Naive thymus-derived CD8-positive, alpha-beta T cell (primary cell): ENCODE results near the gene PRKCH. TPM values are rescaled to one million over a fixed set of nuclear protein-coding genes. Genes with fewer than 3 reads are reported as not detected.

ENCODE experiments used
- ATAC-seq, 2 donors: fragments of 150-1000 bp; cut with Tn5 transposase in 1 of 2; sonication (Bioruptor Pico), chemical (Tn5 transposase) in 1 of 2; 1 replicate in 1 of 2; 2 replicates in 1 of 2; pipeline ENCODE4 v1.10.0; 2021; ENCODE audit warnings: mild to moderate bottlenecking in 2 of 2, moderate library complexity in 2 of 2
- POLR2A ChIA-PET: fragments of 350-600 bp; sonication (Branson Sonifier 250); formaldehyde crosslinking; loops from one replicate; lab custom pipeline; 2021; ENCODE audit warnings: antibody characterized with exemption; lab: Charles Lee
- DNase-seq, 10 donors: peaks; one replicate each; pipeline versions ENCODE4 v3.0.0 to v3.0.0-alpha.2; 2020 to 2022
- H3K27ac Mint-ChIP-seq, 10 donors: one replicate each; pipeline ENCODE4 v1.8.0; 2020 to 2022; ENCODE audit warnings: mild to moderate bottlenecking in 10 of 10, mixed read lengths in 10 of 10, moderate library complexity in 4 of 10, inconsistent platforms in 1 of 10
- H3K27me3 Mint-ChIP-seq, 5 donors: one replicate each; pipeline ENCODE4 v1.8.0; 2021 to 2022; ENCODE audit warnings: mixed read lengths in 5 of 5
- H3K36me3 Mint-ChIP-seq, 3 donors: one replicate each; pipeline ENCODE4 v1.8.0; 2020 to 2022; ENCODE audit warnings: mixed read lengths in 3 of 3, mild to moderate bottlenecking in 2 of 3, inconsistent platforms in 1 of 3
- H3K4me1 Mint-ChIP-seq, 4 donors: one replicate each; pipeline ENCODE4 v1.8.0; 2021 to 2022; ENCODE audit warnings: mixed read lengths in 4 of 4
- H3K4me3 Mint-ChIP-seq, 10 donors: one replicate each; pipeline ENCODE4 v1.8.0; 2020 to 2022; ENCODE audit warnings: mild to moderate bottlenecking in 10 of 10, mixed read lengths in 10 of 10, moderate library complexity in 6 of 10, inconsistent platforms in 1 of 10
- H3K9me3 Mint-ChIP-seq, 9 donors: one replicate each; pipeline ENCODE4 v1.8.0; 2020 to 2022; ENCODE audit warnings: mixed read lengths in 9 of 9, mild to moderate bottlenecking in 3 of 9, inconsistent platforms in 1 of 9, moderate library complexity in 1 of 9
- polyA plus RNA-seq, 3 donors: library from polyadenylated mRNA; unstranded; fragments of 300-500 nt; fragmentation: Illumina TruSeq; gene quantifications; one replicate each; pipeline ENCODE4 v1.2.3, GENCODE V29; 2021
- total RNA-seq, 8 experiments: library from RNA in 2 of 8; stranded (reverse) in 2 of 8; gene quantifications; one replicate each; pipeline ENCODE4 v1.2.3 and lab custom pipeline; 2021 to 2026

Gene PRKCH
- total and polyA plus RNA-seq, 5 experiments from 2014 or later: 184 to 306 (median 264) TPM

DNA sequence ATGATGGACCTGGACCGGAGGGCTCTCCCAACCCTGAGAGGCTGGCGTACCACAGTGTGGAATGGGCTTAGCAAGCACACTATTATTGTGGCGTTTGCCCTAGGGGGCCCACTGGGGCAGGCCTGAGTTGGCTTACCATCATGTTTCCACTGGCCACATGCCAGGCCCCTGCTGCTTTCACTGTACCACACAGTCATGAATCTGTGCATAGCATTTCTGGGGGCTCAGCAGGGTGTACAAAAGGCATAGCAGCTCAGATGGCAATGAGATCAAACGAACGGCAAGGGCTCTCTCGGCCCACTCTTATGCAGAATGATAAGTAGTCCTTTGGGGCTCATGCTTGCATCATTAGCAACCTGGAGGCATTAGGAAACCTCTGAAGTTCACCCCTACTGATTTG lies 236.9 kb downstream of the PRKCH start:
- ATAC-seq: no peak
- H3K4me3 Mint-ChIP-seq: no peak overlapping the region

DNA sequence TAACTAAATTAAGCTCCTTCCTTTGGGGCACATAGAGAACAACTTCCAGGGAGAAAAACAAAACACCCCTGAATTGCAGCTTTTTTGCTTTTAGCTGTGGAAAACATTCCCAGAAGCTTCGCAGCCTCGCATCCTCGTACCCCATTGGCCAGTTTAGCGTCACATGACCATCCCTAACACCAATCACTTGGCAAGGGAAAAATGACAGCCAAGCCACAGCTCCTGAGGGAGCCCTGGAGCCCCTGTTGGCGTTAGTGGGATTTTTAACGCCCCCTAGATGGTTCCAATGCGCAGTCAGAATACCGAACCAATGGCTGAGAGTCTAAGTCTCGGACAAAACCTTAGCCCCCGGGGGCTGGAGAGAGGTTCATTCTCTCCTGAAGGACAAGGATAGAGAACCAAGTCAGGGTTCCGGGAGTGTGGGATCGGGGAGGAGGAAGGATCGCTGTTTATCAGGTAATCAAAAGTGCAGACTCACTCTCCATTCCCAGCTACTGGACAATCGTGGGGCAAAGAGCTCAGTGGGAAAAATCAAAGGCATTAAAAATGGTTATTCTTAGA lies 238.3 kb downstream of the PRKCH start:
- POLR2A ChIA-PET: interaction anchor here (2.8 kb wide), 1 partner anchor 10 kb away, joined by 12 read pairs; no protein-coding TSS in a partner anchor
- Mint-ChIP-seq H3K27me3 (no peaks in the 10 kb centered on the region), H3K4me1 (peaks cover 10 to 43% (median 17%) of the 10 kb centered on the region in 4 donors), H3K36me3 (peaks cover 0 to 3% (median 0%) of the 10 kb centered on the region in 3 donors), H3K4me3 (no peak overlapping the region), H3K9me3 (no peaks in the 10 kb centered on the region), H3K27ac (no peak overlapping the region)
- ATAC-seq (no peak), DNase-seq (no peak)

More for the DNA sequence above, 236.9 kb downstream of the PRKCH start:
- Mint-ChIP-seq H3K4me1 (peaks cover 9 to 43% (median 25%) of the 10 kb centered on the region in 4 donors), H3K27me3 (no peaks in the 10 kb centered on the region), H3K36me3 (peaks cover 0 to 3% (median 0%) of the 10 kb centered on the region in 3 donors), H3K9me3 (no peaks in the 10 kb centered on the region), H3K27ac (peak overlapping the region in 4 of 10 donors; percentile 39 to 83 (median 46))
- POLR2A ChIA-PET: interaction anchor here (0.6 to 2.8 kb wide), 3 partner anchors 11 to 67 kb away, joined by 3 to 12 read pairs (median 4); no protein-coding TSS in a partner anchor
- DNase-seq: no peak

DNA sequence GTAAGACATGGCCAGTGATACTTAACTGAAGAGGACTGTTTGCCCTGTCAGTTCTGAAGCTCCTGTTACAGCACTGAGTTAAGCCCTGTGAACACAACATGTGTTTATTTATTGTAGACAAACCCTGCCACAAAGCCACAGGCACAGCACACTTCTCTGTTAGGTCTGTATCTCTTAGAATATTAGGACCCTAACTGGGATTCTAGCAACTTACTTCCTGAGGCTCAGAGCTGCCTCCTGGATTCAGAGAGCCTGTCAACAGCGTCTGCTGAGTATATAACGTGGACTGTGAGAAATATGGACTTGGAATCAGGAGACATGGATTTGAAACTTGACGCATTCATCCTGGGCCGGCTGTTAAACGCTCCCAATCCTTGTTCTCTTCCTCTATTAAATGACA lies 238.9 kb downstream of the PRKCH start:
- POLR2A ChIA-PET: interaction anchor here (2.8 kb wide), 1 partner anchor 9 kb away, joined by 12 read pairs; no protein-coding TSS in a partner anchor
- Mint-ChIP-seq H3K9me3 (no peaks in the 10 kb centered on the region), H3K27me3 (no peaks in the 10 kb centered on the region), H3K27ac (no peak overlapping the region), H3K4me3 (no peak overlapping the region), H3K36me3 (peaks cover 0 to 3% (median 0%) of the 10 kb centered on the region in 3 donors), H3K4me1 (peaks cover 10 to 42% (median 17%) of the 10 kb centered on the region in 4 donors)
- ATAC-seq (no peak), DNase-seq (no peak)

DNA sequence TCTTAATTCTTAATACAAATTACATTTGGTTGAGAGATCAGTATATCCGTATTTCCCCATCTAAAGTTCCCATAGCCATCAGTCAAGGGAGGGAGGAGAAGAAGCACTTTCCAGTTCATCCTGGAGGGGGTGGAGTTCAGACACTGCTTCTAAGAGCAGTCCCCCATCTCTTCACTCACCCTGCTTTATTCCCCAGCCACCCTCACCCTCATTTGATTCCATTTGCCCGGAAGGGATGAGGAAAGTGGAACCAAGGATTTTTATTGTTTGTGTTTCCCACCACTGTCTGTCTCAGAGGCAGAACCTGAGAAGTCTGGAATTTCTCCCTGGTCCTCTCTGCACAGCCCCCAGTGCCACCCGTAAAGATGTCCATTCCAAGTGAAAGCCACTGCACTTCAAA lies 239.7 kb downstream of the PRKCH start:
- DNase-seq: no peak
- POLR2A ChIA-PET: interaction anchor here (2.8 kb wide), 1 partner anchor 8 kb away, joined by 12 read pairs; no protein-coding TSS in a partner anchor
- H3K4me1 Mint-ChIP-seq: peaks cover 5 to 37% (median 13%) of the 10 kb centered on the region in 4 donors
- H3K9me3 Mint-ChIP-seq: no peaks in the 10 kb centered on the region
- peak overlapping the region in 2 of 10 donors; percentile 7 to 53 for H3K27ac Mint-ChIP-seq
- peaks cover 0 to 3% (median 0%) of the 10 kb centered on the region in 3 donors for H3K36me3 Mint-ChIP-seq
- ATAC-seq: no peak
- no peaks in the 10 kb centered on the region for H3K27me3 Mint-ChIP-seq
- H3K4me3 Mint-ChIP-seq: no peak overlapping the region

DNA sequence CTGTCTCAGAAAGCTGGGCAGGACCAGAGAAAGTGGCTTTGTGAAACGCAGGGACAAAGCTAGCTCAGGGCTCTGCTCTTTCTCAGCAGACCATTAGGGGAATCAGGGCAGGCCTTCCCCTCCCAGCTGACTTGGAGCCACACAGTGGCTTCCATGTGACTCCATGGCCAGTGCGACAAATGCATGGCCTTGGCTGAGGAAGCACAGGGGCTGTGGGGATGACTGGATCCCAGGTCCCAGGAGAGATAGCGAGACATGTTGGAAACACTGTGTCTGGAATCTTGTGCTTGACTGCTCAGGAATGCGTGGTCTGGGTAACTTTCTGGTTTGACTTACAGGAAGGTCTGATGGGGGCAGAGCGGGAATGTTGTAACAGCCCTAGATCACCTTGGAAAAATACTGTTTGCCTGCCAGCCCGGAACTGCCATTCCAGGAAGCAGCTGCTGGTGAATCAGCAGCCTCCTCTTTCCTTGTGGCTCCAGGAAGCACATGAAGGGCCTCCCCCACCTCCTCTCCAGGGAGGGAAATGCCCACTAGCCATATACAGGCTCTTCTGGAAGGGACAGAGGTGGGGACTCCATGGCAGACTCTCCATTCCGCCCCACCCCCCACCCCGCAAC lies 240.4 kb downstream of the PRKCH start:
- POLR2A ChIA-PET: interaction anchor here (0.6 kb wide), 1 partner anchor 206 kb away, joined by 5 read pairs; no protein-coding TSS in a partner anchor
- Mint-ChIP-seq H3K9me3 (no peaks in the 10 kb centered on the region), H3K27me3 (no peaks in the 10 kb centered on the region), H3K36me3 (peaks cover 0 to 3% (median 0%) of the 10 kb centered on the region in 3 donors), H3K27ac (peak overlapping the region in 4 of 10 donors; percentile 7 to 65 (median 52)), H3K4me1 (peaks cover 5 to 34% (median 11%) of the 10 kb centered on the region in 4 donors), H3K4me3 (no peak overlapping the region)
- no peak for ATAC-seq
- DNase-seq: no peak

DNA sequence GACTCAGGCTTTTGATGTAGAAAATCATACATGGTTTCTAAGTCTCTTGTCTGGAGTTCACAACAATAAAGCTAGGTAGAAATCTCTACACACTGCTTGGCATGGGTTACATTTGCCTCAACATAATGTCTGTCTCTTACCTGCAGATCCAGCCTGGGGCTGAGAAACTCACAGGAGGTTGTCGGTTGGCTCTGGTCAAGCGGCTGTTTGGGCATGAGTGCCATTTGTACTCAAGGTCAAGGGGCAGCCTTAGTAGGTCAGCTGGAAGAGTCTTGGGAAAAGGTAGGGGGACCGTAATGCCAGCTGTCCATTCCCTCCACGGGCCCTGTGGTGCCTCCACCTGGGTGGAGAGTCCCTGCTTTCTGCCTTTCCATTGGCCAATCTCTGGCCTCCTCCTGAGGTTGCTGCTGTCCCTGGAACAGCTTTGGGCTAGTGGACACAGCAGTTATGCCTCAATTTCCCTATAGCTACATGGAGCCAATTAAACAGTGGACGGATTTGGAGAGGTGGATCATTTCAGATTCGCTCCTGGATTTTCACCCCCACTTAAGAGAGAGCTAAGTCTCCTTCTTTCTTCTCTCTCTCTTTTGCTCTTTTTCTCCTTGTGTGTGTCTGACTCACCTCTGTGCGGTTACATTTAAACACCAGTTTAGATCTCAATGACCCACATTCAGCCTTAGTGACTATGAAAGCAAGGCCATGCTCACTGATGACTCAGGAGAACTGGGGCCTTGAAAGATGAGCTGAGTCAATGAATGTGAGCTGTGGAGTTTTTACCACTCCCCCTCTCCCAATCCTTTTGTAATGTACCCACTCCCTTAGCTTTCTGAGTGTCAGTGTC lies 241.2 kb downstream of the PRKCH start:
- Mint-ChIP-seq H3K4me3 (no peak overlapping the region), H3K27ac (peak overlapping the region in 2 of 10 donors; percentile 10 to 62), H3K4me1 (peaks cover 1 to 30% (median 4%) of the 10 kb centered on the region in 4 donors), H3K36me3 (peaks cover 0 to 3% (median 0%) of the 10 kb centered on the region in 3 donors), H3K27me3 (no peaks in the 10 kb centered on the region), H3K9me3 (no peaks in the 10 kb centered on the region)
- ATAC-seq: no peak
- DNase-seq: no peak
- POLR2A ChIA-PET: interaction anchor here (0.6 kb wide), 1 partner anchor 206 kb away, joined by 5 read pairs; no protein-coding TSS in a partner anchor

DNA sequence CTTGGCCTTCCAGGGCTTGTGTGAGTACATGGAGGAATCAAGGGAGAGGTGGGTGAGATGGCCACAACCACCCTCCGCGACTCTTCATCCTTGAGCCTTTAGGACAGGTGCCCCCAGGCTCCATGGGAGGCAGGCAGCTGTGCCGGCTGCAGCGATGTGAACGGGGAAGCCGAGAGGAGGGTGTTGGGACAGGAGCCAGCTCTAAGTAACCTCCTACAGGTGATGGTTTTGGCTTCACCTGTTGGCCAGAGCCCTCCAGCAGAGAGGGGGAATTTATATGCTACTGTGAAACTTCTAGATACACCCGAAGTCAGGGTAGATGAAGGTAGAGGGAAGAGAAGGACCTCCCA lies 241.8 kb downstream of the PRKCH start:
- POLR2A ChIA-PET: no interaction called here
- H3K27ac Mint-ChIP-seq: peak overlapping the region in 1 of 10 donors; percentile 28
- ATAC-seq (no peak), DNase-seq (no peak)
- H3K36me3 Mint-ChIP-seq: no peaks in the 10 kb centered on the region
- H3K4me1 Mint-ChIP-seq: peaks cover 4 to 34% (median 7%) of the 10 kb centered on the region in 4 donors
- no peaks in the 10 kb centered on the region for H3K27me3 Mint-ChIP-seq
- no peaks in the 10 kb centered on the region for H3K9me3 Mint-ChIP-seq
- H3K4me3 Mint-ChIP-seq: peak overlapping the region in 1 of 10 donors; percentile 20

DNA sequence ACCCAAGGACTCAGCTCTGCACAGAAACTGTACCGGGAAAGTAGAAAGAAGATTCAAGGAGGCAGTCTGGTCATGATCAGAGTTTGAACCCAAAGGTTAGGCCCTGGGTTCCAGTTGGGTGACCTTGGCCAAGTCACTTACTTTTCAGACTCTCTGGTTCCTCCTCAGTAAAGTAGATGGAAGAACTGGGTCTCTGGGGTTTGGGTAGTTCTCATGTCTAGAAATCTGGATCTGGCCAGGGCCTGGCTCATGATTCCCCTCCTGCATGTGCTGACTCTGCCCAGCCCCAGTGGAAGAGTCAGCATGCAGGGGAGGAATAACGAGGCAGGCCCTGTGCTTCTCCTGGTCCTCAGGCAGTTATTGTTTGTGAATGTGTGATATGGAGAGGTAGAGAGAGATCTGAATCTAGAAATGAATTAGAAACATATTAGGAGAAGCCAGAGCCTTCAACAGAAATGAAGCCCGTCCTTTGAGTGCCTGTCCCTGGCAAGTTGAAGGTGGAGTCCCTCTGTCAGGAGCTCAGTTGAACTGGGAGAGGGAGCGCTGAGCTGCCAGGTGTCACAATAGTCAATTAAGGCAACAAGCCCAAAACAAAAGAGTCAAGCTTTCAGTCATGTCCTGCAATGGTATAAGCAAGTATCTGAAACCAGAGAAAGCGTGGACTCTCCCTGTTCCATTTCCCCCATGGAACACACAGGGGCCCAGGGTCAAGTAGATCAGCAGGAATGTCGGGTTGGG lies 242.7 kb downstream of the PRKCH start:
- Mint-ChIP-seq H3K27ac (peak overlapping the region in 7 of 10 donors; percentile 18 to 68 (median 45)), H3K9me3 (no peaks in the 10 kb centered on the region), H3K27me3 (no peaks in the 10 kb centered on the region), H3K36me3 (no peaks in the 10 kb centered on the region), H3K4me1 (peaks cover 9 to 42% (median 15%) of the 10 kb centered on the region in 4 donors), H3K4me3 (peak overlapping the region in 1 of 10 donors; percentile 8)
- POLR2A ChIA-PET: no interaction called here
- no peak for ATAC-seq
- no peak for DNase-seq

DNA sequence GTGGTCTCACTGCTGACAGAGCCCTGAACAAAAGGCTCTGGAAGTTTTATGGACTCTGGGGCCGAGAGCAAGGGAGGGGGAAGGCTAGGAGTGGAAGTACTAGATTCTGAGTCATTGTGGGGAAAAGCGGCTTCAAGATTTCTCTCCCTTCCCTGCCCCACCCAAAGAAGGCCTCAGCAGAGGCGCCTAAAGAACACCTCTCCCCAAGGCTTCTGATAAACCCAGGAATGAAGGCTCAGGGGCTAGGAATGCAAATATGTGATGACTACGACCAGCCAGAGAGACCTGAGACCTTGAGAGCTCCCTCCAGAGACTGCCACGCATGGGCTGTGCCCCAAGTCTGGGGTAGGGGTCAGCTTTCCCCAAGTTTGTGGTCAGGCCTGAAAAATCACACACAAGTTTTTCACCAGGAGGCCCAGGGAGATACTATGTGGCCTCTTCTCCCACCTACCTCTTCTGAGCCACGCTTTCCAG lies 243.3 kb downstream of the PRKCH start:
- ATAC-seq (no peak), DNase-seq (no peak)
- Mint-ChIP-seq H3K4me3 (peak overlapping the region in 1 of 10 donors; percentile 8), H3K27me3 (no peaks in the 10 kb centered on the region), H3K9me3 (no peaks in the 10 kb centered on the region), H3K36me3 (no peaks in the 10 kb centered on the region), H3K27ac (peak overlapping the region in 3 of 10 donors; percentile 23 to 72 (median 60)), H3K4me1 (peaks cover 15 to 48% (median 22%) of the 10 kb centered on the region in 4 donors)
- POLR2A ChIA-PET: interaction anchor here (0.6 to 0.7 kb wide), 2 partner anchors 13 to 23 kb away, joined by 3 read pairs; no protein-coding TSS in a partner anchor

DNA sequence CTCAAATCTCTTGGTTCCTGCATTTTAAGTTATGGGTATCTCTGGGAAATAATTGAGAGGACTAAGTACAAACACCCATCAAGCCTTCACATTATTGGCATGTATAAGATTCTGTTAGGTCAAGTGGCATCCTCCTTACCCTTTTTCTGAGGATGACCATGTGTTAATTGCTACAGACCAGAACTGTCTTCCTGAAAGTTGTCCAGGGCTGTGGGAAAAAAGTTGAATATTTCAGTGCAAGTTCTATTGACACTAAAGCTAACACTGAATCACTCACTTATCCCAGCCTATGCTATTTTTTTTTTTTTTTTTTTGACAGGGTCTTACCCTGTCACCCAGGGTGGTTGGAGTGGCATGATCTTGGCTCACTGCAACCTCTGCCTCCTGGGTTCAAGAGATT lies 243.8 kb downstream of the PRKCH start:
- DNase-seq: no peak
- Mint-ChIP-seq H3K36me3 (no peaks in the 10 kb centered on the region), H3K4me3 (no peak overlapping the region), H3K4me1 (peaks cover 20 to 53% (median 27%) of the 10 kb centered on the region in 4 donors), H3K27me3 (no peaks in the 10 kb centered on the region), H3K9me3 (no peaks in the 10 kb centered on the region), H3K27ac (no peak overlapping the region)
- ATAC-seq: no peak
- POLR2A ChIA-PET: interaction anchor here (0.6 to 0.7 kb wide), 2 partner anchors 13 to 22 kb away, joined by 3 read pairs; no protein-coding TSS in a partner anchor

DNA sequence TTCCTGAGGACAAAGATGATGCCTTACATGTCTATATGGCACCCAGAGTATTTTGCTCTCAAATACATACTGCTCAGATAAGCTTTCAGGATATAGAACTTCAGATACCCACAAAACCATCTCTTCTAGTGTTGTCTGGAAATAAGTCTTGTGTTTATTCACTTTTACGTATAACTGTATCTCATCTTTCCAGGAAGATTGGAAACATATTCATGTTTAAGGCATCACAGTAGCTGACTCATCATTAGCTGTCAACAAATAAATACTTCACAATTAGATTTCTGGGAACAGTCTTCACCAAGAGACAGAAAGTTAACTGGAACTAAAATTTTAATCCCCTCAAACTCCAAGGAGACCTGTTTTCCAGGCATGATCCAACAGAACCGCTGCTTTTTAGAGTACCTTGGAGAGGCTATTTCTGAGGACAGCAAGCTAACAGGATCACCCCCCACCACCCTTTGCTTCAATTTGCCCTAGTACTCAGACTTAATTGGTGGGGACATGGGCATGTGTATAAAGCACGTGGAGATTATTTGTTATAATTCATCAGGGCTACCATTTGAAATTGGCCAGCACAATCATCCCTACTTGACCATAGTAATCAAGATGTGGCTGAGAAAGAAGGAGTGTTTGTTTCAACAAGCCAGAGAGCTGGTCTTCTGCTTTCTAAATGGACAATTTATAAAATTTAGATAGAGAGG lies 244.6 kb downstream of the PRKCH start:
- no peaks in the 10 kb centered on the region for H3K27me3 Mint-ChIP-seq

More for the DNA sequence above, 244.6 kb downstream of the PRKCH start:
- DNase-seq (no peak), ATAC-seq (no peak)
- Mint-ChIP-seq H3K27ac (peak overlapping the region in 3 of 10 donors; percentile 8 to 26 (median 23)), H3K9me3 (no peaks in the 10 kb centered on the region), H3K36me3 (no peaks in the 10 kb centered on the region), H3K4me3 (no peak overlapping the region), H3K4me1 (peaks cover 27 to 61% (median 35%) of the 10 kb centered on the region in 4 donors)
- POLR2A ChIA-PET: interaction anchor here (0.6 to 1.0 kb wide), 3 partner anchors 9 to 237 kb away, joined by 4 read pairs; no protein-coding TSS in a partner anchor
